Type B pancreatic cell (in vitro differentiated cells): ENCODE results near the gene IQGAP2. TPM values are rescaled to one million over a fixed set of nuclear protein-coding genes. Genes with fewer than 3 reads are reported as not detected.

Experiments
- DNase-seq: peaks from one replicate; pipeline ENCODE4 v3.0.0; 2021; ENCODE audit warnings: mixed read lengths; ENCODE audit not compliant: unreplicated experiment; ENCODE audit errors: extremely low spot score
- H3K27ac Mint-ChIP-seq: 2 replicates; pipeline ENCODE4 v1.8.0; 2021; ENCODE audit warnings: mild to moderate bottlenecking, mixed read lengths
- H3K27me3 Mint-ChIP-seq: 2 replicates; pipeline ENCODE4 v1.8.0; 2021; ENCODE audit warnings: mixed read lengths
- H3K36me3 Mint-ChIP-seq: 2 replicates; pipeline ENCODE4 v1.8.0; 2021; ENCODE audit warnings: mixed read lengths
- H3K4me1 Mint-ChIP-seq: one replicate; pipeline ENCODE4 v1.8.0; 2021; ENCODE audit warnings: mixed read lengths; ENCODE audit not compliant: unreplicated experiment
- H3K4me3 Mint-ChIP-seq: 2 replicates; pipeline ENCODE4 v1.8.0; 2021; ENCODE audit warnings: mild to moderate bottlenecking, mixed read lengths
- H3K9me3 Mint-ChIP-seq: 2 replicates; pipeline ENCODE4 v1.8.0; 2021; ENCODE audit warnings: mixed read lengths
- CTCF ChIP-seq: fragments of 200-600 bp; sonication (generic); conservative IDR thresholded peaks from 2 replicates; pipeline ENCODE4 v1.5.0; 2021; ENCODE audit warnings: antibody characterized with exemption, mild to moderate bottlenecking
- total RNA-seq: library from RNA; stranded (reverse); gene quantifications from 2 replicates; pipeline ENCODE4 v1.2.1, GENCODE V29; 2021; ENCODE audit warnings: low replicate concordance

IQGAP2 gene
- total RNA-seq, 1 donor from 2014 or later, result 24.7 TPM

DNA sequence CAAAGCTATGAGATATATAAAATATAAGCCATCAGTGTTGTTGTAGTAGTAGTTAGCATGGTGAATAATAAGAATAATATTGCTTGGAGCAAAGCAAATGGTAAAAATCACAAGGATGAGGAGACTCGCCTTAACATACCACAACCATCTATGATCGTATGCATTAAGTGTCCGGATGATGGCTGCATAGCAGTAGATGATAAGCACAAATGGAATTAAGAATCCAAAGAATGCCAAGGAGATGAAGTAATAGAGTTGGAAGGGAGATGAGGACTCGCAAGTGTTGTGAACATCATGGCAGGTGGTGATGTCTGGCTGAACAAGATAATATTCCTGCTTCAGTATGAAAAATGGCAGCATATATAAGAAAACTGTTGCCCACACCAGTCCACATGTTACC is 214.6 kb downstream of the IQGAP2 start:
- peaks cover 4% of the 10 kb centered on the region for H3K27me3 Mint-ChIP-seq
- no peak for TF ChIP-seq CTCF
- no peak overlapping the region for H3K27ac Mint-ChIP-seq
- H3K4me1 Mint-ChIP-seq, result peaks cover 7% of the 10 kb centered on the region
- peaks cover 10% of the 10 kb centered on the region for H3K36me3 Mint-ChIP-seq
- H3K9me3 Mint-ChIP-seq, result no peaks in the 10 kb centered on the region
- DNase-seq, result no peak
- no peak overlapping the region for H3K4me3 Mint-ChIP-seq

- H3K4me3 Mint-ChIP-seq, result no peak overlapping the region
- no peaks in the 10 kb centered on the region for H3K9me3 Mint-ChIP-seq
- H3K4me1 Mint-ChIP-seq, result peaks cover 15% of the 10 kb centered on the region
- no peak for TF ChIP-seq CTCF
- H3K27me3 Mint-ChIP-seq, result peaks cover 4% of the 10 kb centered on the region
- DNase-seq, result no peak
- no peak overlapping the region for H3K27ac Mint-ChIP-seq
- H3K36me3 Mint-ChIP-seq, result peaks cover 10% of the 10 kb centered on the region
Observed at GRCh38 chr5:76620166-76620565, 217.1 kb downstream of the IQGAP2 start.

GRCh38 chr5:76622076-76622475 is 219.0 kb downstream of the IQGAP2 start:
- Mint-ChIP-seq H3K27ac (peak overlapping the region; percentile 15), H3K9me3 (no peaks in the 10 kb centered on the region), H3K36me3 (peaks cover 5% of the 10 kb centered on the region), H3K4me1 (peaks cover 23% of the 10 kb centered on the region), H3K4me3 (peak overlapping the region; percentile 60), H3K27me3 (peaks cover 4% of the 10 kb centered on the region)
- no peak for DNase-seq
- TF ChIP-seq CTCF, result no peak

GRCh38 chr5:76622973-76623596 is 220.0 kb downstream of the IQGAP2 start, which contains the start of gene F2RL2:
Gene F2RL2, minus strand, starts transcription at chr5:76623403. Its CDS starts 173 bp downstream, at chr5:76623230.
- Mint-ChIP-seq H3K27me3 (peaks cover 4% of the 10 kb centered on the region), H3K9me3 (no peaks in the 10 kb centered on the region), H3K27ac (peak within 1 kb of the TSS; percentile 74), H3K4me1 (peaks cover 23% of the 10 kb centered on the region), H3K4me3 (peak within 1 kb of the TSS; percentile 79), H3K36me3 (no peaks in the 10 kb centered on the region)
- no peak for DNase-seq
- TF ChIP-seq CTCF, result no peak

DNA sequence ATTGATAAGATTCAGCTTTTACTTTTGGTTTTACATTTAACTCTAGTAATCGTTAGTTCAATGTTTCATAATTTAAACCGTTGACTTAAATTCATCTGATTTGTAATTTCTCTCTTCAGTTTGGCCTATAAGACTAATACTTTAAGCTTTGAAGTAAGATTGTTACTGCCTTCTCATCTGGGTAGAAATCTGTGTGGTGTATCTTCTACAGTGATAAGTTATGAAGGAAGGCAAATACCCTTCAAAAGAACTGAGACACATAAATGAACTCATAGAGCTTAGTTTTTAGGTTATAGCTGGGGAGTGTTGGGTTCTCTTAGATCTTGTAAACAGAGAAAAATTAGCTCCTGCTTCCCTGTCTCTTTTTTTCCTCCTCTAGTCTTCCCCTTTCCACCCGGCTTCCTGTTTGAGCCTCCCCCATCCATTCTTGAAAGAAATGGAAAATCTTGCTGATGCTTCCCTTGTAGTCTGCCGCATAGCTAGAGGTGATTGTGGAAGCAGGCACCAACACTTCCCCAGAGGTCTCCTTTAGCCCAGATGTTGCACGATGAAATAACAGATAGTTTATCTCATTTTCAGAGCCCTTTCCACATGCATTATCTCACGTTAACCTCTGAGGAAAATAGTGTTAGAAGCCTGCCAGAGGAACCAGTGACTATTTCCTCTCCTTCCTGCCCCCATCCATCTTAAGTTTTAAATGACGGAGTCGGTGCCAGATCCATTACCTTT is 222.2 kb downstream of the IQGAP2 start:
- H3K9me3 Mint-ChIP-seq, result no peaks in the 10 kb centered on the region
- peaks cover 4% of the 10 kb centered on the region for H3K27me3 Mint-ChIP-seq
- no peak for DNase-seq
- H3K4me1 Mint-ChIP-seq, result peaks cover 23% of the 10 kb centered on the region
- no peaks in the 10 kb centered on the region for H3K36me3 Mint-ChIP-seq
- H3K27ac Mint-ChIP-seq, result no peak overlapping the region
- no peak overlapping the region for H3K4me3 Mint-ChIP-seq
- no peak for TF ChIP-seq CTCF
